NCI-H510A treated with DMSO at 0.1 percent for 48 hours (cell line): Measurements from ENCODE around the gene CRB2.
"Not testable (repeated sequence)": the region's sequence is repeated elsewhere in the genome, so short reads cannot be mapped to it uniquely, and the experiment has no call there.

Experiments
- DNase-seq: peaks from one replicate; lab custom pipeline; 2025; lab: John Stamatoyannopoulos, UW

The CRB2 gene

DNA sequence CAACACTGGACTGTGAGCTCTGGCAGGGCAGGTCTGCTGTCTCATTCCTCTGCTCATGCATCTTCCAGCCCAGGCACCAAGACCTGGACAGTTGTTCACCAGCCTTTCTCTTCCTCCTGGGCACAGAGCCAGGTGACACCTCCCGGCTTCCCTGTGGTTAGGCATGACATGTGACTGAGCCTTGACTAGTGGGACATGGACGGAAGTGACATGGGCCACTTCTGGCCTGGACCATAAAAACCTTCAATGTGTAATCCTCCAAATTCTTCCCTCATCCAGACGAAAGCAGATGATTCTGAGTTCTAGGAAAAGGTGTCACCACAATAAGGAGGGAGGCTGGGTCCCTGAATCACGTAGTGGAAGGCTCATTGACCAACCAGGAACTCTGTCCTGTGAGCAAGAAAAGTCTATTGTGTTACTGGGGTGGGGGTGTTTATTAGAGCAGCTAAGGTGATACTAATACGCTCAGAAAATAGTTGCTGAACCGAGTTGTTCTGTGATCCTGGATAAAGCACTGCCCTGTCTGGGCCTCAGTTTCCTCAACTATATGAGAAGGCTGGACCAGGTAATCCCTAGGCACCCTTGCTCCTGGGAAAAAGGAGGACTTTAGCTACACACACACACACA, 26.6 kb upstream of the CRB2 start:
- DNase-seq, result peak; percentile 71

DNA sequence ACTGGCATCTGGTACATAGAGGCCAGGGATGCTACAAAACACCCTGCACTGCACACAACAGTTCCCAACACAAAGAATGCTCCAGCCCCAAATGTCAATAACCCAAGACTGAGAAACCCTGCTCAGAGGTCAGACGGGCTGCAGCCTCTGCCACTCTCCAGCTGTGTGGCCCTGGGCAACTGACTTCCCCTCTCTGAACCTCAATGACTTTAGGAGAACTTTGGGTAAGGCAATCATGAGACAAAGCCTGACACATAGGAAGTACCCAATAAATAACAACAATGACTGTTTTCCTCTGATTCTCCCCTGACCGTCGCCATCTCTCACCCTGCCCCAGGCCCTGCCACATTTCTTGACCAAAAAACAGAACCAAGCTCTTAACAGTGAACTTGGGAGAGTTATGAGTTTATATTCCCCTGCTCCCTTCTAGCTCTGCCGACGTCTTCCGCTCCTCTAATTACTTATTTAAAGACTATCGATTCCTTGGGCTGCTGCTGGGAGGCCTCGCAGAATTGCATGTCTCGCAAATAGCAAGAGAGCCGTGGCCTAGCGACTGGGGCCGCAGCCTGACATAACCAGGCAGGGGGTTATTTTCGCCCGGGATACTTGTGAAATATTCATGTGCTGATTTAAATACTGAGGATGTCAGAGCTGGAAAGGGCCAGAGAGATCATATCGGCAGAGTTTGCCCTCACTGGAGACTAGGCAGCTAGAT, 24.5 kb upstream of the CRB2 start:
- DNase-seq, result no peak

DNA sequence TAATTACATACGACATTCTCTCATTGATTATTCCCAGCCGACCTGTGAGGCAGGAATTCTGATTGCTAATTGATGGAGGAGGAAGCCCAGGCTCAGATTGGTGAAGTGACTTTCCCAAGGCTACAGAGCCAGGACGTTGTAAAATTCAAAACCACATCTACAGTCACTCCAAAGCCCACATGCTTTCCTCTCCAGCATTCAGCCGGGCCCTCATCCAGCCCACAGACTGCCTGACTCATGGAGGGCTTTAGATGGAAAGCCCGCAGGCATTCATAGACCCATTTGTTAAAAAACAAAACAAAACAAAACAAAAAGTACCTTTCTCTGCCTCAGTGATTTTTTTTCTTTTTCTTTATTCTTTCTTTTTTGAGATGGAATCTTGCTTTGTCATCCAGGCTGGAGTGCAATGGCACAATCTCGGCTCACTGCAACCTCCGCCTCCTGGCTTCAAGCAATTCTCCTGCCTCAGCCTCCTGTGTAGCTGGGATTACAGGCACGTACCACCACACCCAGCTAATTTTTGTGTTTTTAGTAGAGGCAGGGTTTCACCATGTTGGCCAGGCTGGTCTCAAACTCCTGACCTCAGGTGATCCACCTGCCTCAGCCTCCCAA, 22.8 kb upstream of the CRB2 start:
- DNase-seq, result not testable (repeated sequence)

DNA sequence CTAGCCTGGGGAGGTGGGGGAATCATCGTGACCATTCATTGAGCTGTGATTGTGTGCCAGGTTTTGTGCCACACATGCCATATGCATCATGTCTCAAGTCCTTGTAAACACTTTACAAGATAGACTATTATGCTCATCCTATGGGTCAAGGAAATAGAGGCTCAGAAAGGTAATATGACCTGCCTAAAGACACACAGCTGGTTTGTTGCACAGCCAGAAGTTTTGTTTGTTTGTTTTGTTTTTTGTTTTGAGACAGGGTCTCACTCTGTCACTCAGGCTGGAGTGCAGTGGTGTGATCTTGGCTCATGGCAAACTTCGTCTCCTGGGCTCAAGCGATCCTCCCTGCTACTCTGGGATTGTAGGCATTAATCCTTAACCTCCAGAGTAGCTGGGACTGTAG, 21.4 kb upstream of the CRB2 start:
- no peak for DNase-seq

DNA sequence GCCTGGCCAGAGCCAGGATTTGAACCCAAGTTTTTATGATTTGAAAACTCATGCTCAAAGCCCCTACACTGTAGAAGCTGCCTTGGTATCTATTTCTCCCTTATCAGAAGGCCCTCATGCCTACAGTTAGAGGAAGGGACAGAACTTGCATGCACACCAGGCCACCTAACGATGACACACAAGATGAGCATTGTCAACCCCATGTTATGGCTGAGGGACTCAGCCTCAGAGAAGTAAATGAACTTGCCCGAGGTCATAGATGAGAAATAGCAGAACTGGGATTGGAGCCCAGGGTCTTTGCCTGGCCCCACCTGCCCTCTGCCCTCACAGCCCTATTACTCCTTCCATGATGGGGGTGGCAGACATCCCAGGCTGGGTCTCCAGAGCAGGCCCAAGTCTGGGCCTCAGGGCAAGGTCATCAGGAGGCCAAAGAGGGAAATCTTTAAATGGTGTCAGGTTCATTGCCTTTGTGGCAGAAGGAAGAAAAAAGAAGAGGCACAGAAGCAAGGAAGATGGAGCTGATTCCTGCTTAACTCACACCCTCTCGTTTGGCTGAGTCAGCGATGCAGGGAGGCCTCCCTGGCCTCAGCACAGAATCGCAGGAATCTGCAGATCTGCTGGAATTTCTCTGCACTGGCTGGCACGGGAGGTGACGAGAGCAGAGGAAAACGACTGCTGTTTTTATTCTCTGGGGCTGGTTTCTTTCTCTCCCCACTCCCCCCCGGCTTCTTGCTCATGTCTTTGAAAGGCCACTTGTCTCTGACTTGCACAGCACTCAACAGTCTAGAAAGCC, 20.6 kb upstream of the CRB2 start:
- no peak for DNase-seq

DNA sequence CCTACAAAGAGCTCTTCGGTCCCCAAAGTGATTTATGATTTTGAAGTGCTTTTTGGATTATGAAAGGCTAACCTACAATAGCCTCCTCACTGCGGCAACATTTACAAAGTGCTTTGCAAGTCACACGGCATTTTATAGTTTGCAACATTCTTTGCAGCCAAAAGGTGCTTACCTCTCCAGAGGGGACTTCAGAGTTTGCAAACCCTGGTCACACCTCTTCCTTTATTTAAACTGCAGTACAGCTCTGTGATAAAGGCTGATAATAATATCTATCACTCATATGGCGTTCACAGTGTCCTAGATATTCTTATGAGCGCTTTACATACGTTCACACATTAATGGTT, 20.0 kb upstream of the CRB2 start:
- DNase-seq, result no peak

DNA sequence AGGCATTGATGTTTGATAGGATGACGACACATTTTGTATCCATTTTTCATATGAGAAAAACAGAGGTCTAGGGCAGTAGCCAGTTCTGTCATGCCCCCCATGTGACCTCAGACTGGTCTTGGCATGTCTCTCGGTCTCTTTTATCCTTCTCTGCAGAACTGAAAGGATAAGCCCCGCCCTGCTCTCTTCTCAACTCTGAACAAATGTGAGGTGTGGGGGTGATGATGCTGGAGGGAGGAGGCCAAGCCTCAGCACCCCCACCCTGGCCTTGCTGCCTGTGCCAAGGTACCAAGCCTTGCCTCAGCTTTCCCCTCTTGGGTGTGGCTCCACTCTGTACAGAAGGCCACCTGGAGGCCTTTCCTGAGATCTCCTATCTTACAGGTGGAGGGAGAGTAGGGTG, 19.5 kb upstream of the CRB2 start:
- no peak for DNase-seq

DNA sequence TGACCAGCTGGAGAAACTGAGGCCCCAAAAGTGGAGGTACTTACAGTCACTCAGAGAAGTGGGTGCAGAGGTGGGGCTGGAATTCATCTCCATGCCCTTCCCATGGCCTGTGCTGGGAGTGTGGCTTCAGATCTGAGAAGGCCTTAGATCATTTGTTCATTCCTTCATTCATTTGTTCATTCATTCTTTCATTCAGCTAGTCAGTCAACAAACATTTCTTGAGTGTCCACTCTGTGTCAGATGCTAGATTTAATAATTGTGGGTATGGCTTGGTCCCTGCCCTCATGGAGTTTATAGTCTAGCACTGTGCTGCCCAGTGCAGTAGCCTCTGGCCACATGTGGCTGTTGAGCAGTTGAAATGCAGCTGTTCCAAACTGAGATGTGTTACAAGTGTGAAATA, 19.0 kb upstream of the CRB2 start:
- no peak for DNase-seq

DNA sequence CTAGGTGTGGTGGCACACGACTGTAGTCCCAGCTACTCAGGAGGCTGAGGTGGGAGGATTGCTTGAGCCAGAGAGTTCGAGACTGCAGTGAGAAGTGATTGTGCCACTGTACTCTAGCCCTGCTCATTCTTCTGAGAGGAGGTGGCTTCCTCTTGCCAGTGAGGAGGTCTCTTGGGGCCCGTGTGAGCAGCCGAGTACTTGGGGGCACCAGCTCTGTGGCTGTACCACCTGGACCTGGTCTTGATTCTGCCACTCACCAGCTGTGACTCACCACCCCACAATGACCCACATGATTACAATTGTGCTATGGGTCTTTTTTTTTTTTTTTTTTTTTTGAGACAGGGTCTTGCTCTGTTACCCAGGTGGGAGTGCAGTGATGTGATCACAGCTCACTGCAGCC, 18.0 kb upstream of the CRB2 start:
- DNase-seq, result no peak

DNA sequence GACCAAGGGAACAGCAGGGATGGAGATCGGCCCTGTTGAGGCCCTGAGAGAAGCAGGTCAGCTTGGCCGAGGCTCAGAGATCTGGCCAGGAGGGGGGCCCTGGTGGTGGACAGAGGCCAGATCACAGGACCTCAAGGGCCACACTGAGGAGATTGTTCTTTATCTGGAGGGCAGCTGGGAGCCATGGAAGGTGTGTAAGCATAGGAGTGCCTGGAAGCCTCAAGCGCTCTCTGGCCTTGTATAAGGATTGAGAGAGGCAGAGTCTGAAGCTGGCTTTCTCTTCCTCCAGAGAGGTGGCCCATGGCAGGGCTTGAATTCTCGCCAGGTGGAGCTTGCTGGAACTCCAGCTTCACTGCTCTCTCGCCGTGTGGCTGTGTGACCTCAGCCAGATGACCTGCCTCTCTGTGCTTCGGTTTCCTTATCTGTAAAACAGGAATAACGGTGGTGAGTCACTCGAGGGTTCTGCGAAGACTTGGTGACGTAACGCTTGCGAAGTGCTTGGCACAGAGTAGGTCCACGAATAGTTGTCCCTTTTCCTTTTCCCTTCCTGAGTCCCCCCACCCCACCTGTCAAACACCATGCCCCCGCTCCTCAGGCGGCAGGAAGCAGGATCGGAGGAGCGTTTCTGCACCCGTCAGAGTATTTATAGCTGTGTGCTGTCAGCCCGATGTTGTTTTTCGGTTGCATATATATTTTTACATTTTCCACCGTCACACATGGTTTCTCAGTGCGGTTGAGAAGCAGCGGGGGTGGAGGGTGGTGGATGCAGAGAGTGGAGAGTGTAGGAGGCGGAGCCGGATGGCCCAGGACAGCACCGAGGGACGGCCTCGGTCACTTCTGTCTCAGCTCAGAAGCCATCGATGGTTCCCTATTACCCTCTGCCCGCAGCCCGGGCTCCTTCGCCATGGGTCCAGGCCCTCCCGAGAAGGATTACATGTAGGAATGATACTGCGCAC, 17.0 kb upstream of the CRB2 start:
- no peak for DNase-seq

DNA sequence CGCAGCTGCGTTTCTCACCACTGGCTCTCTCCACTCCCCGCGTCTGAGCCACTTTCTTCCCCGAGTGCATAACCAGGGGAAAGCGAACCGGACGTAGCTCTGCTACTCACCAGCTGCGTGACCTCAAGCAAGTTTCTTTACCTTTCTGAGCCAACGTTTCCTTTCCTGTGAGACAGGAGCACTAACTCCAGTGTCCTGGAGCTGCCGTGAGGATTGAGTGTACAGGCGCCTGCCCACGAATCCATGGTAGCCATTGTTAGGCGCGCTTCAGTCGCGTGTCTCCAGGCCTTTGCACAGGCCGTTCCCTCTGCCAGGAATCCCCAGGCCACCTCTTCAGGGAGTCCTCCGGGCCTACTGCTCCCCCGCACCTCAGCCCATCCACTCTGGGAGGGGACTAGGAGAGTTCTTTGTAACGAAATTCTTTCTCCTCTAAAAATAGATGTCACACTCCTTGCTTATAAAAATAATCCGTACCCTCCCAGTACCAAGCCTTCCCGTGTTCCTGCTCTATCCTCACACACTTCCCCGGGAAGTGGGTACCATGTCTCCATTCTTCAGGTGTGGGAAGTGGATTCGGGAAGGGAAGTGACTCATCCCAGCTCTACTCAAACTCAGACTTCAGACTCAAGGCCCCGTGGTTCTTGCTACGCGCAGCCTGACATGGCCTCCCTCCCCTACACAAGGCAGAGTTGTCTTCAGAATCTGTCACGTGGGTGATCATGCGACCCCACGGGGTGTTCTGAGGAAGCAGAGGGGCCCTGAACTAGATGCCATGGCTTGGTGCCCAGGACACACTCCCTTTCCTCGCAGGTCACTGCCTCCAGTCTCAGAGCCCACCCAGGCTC, 16.1 kb upstream of the CRB2 start:
- no peak for DNase-seq

DNA sequence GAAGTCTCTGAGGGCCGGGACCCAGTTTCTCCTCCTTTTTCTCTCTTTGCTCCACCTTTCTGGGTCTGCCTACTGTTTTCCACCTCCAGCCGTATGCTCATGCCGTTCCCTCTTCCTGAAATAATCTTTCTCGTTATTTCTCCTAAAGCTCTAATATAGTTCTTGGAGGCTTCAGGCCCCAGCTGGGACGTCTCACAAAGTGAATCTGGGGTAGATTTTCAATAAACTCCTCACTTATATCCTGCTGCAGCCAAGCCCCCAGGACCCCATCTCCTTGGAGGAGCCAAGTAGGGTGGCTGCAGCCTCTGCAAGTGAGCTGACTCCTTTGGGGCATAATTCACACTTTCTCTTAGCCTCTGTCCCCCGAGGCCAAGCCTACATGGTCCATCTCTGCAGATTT, 14.2 kb upstream of the CRB2 start:
- no peak for DNase-seq

DNA sequence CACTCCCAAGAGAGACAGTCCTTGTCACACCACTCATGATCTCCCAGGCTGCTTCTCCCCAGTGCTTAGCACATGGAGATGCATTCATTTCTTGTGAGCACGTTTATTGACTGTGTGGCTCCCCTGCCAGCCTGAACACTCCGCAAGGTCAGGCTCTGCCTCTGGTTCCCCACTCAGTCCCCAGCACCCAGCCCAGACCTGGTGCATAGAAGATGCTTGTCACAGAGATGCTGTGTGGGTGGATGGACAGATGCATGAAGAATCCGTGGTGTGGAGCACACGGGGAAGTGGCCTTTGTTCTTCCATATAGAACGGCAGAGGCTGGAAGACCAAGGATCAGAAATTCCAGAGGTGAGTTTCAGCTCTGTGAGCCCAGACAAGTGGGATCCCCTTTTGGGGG, 13.8 kb upstream of the CRB2 start:
- DNase-seq, result no peak

DNA sequence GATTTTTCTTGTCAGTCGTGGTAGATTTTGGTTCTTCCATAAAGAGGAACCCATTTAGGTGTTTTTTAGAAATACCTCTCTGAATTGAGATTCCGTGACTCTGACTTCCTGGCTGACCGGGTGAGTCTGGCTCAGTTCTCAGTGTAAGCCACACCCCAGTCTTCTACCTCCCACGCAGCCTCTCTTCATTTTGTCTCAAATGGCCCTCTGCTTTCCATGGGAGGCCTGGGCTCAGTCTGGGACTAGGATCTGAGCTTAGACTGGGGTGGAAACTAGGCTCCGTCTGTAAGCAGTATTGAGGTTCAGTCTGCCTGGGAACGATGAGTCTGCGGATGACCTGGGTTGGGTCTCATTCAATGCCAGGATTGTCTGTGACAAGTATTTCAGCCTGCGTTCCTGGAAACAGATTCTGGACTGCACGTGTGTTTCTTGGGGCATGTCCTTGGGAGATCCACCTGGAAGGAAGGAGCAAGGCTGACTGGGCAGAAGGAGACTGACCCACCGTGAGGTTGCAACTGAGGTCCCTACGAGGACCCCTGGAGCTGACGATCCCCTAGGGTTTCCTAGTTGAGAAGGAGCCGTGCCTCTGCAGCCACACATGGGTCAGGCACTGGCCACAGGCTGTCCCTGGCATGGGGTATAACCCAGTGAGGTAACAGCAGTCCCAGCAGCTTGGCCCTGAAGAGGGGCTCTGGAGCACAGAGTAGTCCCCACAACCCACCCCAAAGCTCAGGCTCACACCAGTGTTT, 12.4 kb upstream of the CRB2 start:
- DNase-seq, result no peak

DNA sequence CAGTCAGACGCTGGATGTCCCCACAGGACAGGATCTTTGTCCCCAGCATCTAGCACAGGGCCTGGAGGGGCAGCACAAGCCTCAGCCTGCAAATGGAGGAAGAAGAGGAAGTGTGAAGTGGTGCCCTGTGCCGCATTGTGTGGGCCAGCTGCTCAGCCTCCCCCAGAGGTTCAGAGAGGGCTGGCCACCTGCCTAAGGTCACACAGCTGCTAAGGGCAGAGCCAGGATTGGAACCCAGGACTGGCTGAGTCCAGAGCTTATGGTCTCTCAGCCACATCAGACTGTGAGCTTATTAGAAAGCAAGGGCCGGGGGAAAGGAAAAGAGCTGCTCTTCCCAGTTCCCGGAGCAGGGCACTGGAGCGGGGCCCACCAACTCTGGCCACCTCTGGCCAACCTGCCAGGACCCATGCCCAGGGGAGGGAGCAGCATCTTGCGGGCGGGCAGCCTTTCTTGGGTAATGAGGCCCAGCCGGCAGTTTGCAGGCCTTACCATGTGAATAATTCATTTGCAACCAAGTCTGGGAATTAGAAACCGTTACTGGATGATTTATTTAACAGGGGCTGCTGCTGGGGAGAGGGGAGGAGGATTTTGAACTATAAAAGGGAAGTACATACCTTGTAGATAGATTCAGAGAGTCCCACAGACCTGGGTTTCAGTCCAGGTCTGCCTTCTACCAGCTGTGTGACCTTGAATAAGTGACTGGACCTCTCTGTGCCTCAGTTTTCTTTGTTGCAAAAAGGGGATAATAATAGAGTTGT, 11.6 kb upstream of the CRB2 start:
- no peak for DNase-seq

DNA sequence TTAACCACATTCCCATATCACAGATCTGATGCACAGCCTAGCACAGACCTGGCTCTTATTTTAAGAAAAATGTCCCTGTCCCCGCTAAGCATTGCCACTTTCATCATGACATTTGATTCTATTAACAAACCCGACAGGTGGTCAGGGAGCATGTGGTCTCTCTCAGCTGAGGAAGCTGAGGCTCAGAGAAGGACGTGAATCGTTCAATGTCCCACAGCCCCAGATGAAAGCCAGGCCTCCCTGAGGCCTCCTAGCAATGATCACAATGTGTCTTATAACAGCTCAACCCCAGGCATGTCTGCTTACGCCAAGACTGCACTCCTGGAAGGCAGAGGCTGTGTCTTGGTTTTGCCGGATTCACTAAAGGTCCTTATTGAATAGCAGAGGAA, 10.4 kb upstream of the CRB2 start:
- no peak for DNase-seq

DNA sequence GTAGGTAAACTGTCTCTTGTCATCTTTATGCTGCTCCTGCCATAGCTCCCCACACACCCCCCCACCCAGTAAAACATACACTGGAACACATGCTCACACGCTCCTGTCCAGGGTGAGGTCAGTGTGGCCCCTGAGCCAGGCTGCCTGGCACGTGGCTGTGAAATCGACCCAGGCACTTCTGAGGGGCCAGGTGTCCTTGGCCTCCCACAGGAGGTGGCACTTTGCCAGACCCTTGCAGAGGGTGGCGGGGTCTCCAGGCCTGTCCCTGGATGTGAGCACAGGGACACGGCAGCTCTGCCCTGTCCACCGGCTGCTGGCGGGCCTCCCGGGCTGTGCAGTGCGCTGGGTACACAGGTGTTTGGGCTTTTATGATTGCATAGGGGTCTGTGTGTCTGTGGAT, 10.0 kb upstream of the CRB2 start:
- DNase-seq, result no peak

DNA sequence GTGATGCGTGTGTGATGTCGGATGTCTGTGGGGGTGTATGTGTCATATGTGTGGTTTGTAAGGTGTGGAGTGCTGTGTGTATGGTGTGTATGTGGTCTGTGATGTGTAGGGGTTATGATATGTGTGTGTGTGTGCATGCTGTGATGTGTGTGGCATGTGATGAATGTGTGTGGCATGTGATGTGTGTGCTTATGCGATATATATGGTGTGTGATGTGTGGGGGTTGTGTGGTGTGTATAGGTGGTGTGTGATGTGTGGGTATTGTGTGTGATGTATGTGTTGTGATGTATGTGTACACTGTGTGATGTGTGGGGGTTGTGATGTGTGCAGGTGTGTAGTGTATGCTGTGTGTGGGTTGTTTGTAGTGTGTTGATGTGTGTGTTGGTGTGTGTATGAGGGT, 9.2 kb upstream of the CRB2 start:
- no peak for DNase-seq

DNA sequence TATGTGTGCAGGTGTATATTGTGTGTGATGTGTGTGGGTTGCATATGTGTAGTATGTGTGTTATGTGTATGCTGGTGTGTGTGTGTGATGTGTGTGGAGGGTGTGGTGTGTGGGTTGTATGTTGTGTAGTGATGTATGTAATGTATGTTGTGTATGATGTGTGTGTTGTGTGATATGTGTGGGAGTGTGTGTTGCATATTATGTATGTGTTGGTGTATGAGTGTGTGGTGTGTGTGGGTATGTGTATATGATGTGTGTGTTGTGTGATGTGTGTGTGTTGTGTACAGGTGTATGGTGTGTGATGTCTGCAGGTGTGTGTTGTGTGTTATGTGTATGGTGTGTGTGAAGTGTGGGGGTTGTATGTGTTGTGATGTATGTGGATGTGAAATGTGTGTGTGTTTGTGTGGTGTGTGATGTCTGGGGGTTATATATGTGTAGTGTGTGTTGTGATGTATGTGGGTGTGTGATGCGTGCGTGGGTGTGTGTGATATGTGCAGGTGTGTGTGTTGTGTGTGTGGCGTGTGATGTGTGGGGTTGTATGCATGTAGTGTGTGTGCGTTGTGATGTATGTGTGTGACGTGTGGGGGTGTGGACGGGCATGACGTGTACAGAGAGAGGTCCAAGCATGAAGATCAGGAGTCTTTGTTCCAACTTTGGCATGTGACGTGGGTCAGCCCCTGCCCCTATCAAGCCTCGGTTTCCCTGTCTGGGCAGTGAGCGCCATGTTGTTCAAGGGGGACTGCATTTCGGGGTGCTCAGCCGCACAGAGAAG, 8.5 kb upstream of the CRB2 start:
- DNase-seq, result no peak
